22Rv1 (cell line): ENCODE data around the gene SOAT2.

ENCODE experiments used
- CTCF ChIP-seq: fragments of 450-650 bp; IDR thresholded peaks from 2 replicates; pipeline ENCODE4 v1.5.1; 2017; ENCODE audit warnings: mild to moderate bottlenecking
- ZFX ChIP-seq: fragments of 450-650 bp; IDR thresholded peaks from 2 replicates; pipeline ENCODE4 v1.6.1; 2017; ENCODE audit warnings: antibody characterized with exemption, borderline replicate concordance

GRCh38 chr12:53160673-53161072 lies 57.4 kb downstream of the SOAT2 start:
- TF ChIP-seq CTCF (no peak), ZFX (no peak)
